Astrocyte of the spinal cord (primary cell): Measurements from ENCODE around the gene PRCC.

Source experiments
- DNase-seq: peaks from one replicate; pipeline ENCODE4 v3.0.0; 2011; ENCODE audit warnings: low read depth, low spot score
- H3K4me3 ChIP-seq: 2 replicates; pipeline ENCODE4 v1.5.1; 2011; ENCODE audit warnings: low read depth, mild to moderate bottlenecking, low read length, moderate library complexity
- in situ Hi-C: cut with HindIII; loops from 2 replicates; pipeline ENCODE4 v1.10.0; 2017; ENCODE audit warnings: low sequenced_read_pairs
- TF ChIP-seq, protein P1 (sequence below): IDR thresholded peaks from 2 replicates; pipeline ENCODE4 v1.5.1; 2012; ENCODE audit warnings: low read depth, mild to moderate bottlenecking, low read length, inconsistent platforms

Gene PRCC

DNA sequence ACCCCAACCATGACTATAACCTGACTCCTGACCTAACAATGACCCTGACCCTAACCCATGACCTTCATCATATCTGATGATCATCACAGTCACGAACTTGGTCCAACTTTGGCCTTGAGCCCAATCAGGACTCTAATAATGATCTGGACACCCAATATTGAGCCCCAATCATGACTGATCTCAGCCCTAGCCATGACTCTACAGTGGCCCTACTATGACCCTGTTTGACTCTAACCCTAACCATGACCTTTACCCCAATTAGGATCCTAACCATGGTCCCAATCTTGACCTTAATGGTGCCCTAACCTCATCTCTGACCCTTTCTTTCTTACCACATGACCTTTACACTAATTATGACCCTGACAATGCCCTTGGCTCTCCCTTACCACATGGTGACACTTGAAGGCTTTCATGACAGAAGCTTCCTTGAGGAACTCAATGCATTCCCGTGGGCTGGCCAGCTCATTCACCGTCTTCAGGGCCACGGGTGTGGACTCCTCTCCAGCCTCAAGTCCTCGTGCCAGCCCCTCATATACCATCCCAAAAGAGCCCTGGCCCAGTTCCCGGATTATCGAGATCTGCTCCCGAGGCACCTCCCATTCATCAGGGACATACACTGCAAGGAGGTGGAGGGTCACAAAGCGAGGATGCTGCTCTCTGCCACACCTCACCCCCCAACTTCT lies 75.4 kb downstream of the PRCC start:
- no peak overlapping the region for H3K4me3 ChIP-seq
- in situ Hi-C loops: no loop called here
- no peak for DNase-seq
- TF ChIP-seq, protein P1, sequence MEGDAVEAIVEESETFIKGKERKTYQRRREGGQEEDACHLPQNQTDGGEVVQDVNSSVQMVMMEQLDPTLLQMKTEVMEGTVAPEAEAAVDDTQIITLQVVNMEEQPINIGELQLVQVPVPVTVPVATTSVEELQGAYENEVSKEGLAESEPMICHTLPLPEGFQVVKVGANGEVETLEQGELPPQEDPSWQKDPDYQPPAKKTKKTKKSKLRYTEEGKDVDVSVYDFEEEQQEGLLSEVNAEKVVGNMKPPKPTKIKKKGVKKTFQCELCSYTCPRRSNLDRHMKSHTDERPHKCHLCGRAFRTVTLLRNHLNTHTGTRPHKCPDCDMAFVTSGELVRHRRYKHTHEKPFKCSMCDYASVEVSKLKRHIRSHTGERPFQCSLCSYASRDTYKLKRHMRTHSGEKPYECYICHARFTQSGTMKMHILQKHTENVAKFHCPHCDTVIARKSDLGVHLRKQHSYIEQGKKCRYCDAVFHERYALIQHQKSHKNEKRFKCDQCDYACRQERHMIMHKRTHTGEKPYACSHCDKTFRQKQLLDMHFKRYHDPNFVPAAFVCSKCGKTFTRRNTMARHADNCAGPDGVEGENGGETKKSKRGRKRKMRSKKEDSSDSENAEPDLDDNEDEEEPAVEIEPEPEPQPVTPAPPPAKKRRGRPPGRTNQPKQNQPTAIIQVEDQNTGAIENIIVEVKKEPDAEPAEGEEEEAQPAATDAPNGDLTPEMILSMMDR: no peak

DNA sequence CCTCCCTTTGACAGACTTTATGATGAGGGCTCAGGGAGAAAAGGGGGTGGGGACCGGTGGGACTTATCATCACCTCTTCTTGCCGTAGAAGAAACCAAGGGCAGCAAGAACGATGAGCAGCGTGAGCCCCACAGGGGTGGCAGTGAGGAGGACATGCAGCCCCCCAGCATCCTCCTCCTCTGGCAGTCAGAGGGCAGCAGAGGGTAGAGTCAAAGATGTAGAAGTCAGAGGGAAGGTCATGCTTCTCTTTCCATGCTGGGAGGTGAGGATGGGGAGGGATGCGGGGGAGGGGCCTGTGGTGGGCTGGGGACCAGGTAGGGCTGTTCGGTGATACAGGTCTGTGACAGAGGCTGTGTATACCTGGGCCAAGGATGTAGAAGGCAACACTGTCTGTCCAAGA lies 76.8 kb downstream of the PRCC start:
- no peak for DNase-seq
- TF ChIP-seq, protein P1: no peak
- in situ Hi-C loops: no loop called here
- H3K4me3 ChIP-seq: no peak overlapping the region

DNA sequence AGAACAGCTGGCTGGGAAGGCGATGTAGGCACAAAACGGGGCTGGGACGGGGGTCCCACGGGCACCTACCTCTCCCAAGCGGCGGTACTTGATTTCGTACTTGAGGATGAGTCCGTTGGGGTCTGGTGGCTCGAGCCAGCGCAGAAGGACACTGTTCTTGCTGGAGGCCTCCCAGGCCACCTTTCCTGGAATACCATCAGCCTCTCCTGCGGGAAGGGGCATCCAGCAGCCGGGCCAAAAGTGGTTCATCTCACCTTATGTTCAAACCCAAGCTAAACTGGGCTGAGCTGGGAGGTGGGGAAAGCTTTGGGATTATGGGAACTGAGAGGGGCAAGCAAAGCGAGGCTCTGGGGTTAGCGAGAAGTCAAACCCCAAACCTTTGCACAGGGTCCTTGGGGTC lies 77.3 kb downstream of the PRCC start:
- in situ Hi-C loops: no loop called here
- DNase-seq: no peak
- TF ChIP-seq, protein P1: no peak
- H3K4me3 ChIP-seq: no peak overlapping the region

DNA sequence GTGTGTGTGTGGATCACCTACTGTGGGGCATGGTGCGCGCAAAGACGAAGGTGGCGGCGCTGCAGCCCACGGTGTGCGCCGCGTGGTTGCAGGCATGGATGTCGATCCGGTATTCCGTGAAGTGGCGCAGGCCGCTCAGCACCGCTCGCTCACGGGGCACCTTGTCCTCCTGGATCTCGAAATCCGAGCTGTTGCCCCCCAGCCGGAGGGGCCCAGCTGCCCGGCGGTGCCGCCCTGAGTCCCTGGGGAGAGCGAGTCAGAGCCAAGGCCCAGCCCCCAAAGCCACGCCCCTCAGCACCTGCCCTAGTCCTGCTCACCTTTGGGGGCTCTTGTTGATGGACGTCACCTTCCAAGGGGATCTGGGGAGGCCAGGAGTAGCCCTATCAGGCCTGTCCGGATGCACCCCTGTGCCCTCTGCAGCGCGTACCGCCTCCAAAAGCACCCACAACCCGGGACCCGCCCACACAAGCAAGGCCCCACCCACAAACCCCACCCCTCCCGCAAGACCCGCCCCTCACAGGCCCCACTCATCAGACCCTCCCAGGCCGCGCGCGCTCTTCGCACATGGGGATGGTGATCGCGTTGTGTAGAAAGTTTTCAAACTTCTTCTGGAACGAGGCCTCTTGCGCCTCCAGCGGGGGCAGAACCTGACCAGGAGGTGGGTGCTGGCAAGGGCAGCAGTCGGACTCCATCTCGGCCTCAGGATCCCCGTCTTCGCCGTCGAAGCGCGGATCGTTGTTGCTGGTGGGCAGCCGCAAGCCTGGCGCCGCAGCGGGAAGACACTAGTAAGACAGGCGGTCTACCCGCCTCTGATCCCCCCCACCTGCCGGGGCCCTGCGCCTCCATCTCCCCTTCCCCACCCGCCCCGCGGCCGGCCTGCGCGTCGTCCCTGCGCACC lies 78.0 kb downstream of the PRCC start:
- no peak overlapping the region for H3K4me3 ChIP-seq
- in situ Hi-C loops: no loop called here
- TF ChIP-seq, protein P1: no peak
- no peak for DNase-seq

DNA sequence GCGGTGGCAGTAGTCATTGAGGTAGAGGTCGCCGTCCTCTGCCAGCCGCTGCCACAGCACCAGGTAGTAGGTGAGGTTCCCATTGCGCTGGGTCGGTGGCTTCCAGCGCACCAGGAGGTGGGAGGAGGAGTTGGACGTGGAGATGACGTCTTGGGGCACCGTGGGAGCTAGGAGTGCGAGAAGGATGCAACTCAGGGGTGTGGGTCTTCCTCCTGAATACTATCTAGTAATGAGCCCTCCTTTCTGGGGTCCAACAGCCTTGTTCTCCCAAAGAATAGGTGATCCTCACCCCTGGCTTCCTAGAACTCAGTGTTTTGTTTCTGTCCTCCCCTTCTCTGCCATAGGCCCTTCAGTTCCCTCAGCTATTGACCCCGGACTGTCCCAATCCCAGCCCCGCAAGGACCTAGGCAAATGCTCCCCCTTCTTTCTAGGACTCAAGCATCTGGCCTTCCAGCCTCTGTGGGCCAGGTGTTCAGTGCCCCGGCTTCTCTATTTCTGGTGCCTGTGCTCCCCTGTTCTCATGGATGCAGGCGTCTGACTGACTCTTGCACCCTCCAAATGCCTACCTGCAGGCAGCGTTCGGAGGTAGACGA lies 78.7 kb downstream of the PRCC start:
- TF ChIP-seq, protein P1: no peak
- in situ Hi-C loops: no loop called here
- H3K4me3 ChIP-seq: no peak overlapping the region
- DNase-seq: no peak

DNA sequence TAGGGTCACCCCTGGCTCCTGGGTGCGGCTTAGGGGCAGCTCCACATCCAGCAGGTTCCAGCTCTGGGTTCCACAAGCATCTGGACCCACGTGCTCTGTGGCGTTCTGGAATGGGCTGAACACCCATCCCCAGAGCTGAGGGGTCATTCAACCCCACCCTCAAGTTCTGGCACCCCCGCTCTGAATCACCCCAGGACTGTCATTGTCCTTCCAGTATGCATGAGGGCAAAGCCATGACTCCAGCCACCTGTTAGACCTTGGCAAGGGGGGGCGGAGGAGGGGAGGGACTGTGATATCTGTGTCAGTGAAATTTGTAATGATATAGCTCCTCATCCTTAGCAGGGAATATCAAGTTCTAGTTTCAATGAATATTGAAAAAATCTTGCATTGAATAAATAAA lies 79.3 kb downstream of the PRCC start:
- no peak for DNase-seq
- TF ChIP-seq, protein P1: no peak
- H3K4me3 ChIP-seq: no peak overlapping the region
- in situ Hi-C loops: no loop called here
